HL-60/S4 (cell line): ENCODE results near the gene DCLK2.

ENCODE experiments used
- in situ Hi-C: fragments of 300-500 bp; cut with MboI; formaldehyde crosslinking; loops from 2 replicates; pipeline ENCODE4 v1.14.3; 2022; ENCODE audit warnings: low sequenced_read_pairs

Gene DCLK2

DNA sequence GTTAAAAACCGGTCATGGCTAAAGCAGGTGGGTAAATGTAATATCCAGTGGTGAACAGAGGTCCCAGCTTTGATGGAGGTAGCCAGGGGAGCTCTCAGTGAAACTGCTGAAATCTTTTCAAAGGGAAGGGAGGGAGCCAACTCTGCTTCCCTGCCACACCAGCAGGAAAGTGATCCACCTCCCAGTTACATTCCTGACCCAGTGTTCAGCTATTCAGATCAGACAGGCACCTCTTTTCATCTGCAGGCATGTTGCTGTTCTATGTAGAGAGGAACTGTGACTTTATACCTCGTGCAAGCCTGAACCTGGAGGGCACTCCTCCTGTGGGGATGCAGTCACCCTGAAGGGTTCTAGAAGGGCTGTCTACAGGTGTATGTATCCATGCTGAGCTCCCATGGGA, 37.6 kb downstream of the DCLK2 start:
- in situ Hi-C loops = no loop called here

DNA sequence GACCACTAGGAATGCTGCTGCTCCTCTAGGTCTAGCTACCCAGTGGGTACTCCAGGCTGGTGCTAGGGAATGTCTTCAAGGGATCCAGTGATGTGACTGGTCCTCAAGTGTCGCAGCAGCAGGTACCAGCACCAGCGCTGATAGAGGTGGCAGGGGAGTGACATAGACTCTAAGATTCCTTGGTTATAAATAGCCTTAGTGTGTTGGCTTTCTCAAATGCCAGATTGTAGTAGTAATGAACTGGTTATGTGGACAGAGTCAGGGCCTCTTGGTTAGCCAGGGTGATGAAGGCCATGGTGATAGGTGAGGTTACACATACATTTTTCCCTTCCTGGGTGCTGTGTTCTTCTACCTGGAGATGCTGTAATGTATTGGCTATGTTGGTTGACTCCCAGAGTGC, 38.3 kb downstream of the DCLK2 start:
- in situ Hi-C loops = no loop called here

DNA sequence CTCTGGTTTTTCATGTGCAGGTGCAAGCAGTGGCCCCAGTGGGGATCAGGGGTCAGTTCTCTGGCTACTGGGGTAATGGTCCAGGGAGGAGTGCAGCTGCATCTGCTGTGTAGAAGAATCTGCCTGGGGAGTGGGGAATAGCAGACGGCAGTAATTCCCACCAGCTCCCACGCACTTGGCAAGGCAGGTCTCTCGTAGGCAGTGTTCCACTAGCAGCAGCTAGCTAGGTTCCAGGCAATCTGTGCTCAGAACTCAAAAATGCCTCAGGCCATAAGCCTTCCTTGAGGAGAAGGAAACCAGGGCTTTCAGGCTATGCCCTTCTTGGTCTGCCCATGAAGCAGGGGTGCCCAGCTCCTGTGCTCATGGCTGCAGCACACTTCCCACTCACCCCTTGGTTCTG, 38.8 kb downstream of the DCLK2 start:
- in situ Hi-C loops = no loop called here

DNA sequence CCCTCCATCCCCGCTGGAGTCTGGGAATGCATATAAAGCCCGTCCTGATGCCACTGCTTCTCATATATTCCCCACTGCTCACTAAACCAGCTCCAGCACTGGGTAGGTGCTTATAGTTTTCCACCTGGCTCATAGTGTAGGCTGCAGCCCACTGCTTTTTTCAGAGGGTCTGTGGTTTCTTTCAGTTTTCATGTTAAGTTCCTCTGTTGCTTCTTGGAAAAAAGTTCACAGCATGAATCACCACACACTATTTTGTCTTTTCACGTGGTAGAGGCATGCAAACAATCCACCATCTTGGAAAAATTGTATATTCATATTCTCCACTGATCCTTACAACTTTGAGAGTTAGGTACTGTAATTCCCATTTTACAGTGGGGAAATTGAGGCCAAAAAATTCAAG, 39.4 kb downstream of the DCLK2 start:
- in situ Hi-C loops = no loop called here

DNA sequence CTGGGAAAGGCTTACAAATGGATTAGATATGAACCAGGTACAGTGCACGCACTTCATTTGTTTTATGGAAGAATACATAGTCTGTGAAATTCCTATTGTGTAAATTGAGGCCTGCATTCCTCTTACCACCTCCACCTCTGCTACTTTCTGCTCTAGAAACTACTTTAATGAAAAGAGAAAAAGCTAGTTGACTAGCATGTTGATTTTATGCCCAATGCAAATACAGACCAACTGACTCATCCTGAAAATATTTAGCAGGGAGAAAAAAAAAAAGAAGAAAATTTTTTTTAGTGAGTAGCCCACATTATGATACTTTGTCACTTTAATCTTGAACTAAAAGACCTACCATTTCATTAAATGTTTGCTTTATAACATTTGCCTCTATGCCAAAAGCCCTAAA, 41.2 kb downstream of the DCLK2 start:
- in situ Hi-C loops = no loop called here

DNA sequence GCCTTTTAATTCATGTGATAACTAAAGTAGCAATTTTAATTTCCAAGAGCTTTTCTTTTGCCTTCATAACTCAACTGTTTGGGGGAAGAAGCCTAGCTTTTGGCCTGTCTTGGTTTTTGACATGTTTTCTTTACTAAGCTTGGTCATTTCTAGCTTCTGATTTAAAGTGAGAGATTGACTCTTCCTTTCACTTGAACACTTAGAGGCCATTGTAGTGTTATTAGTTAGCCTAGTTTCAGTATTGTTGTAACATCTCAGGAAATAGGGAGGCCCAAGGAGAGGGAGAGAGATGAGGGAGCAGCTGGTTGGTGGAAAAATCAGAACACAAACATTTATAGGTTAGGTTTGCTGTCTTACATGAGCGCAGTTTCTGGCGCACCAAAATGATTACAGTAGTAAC, 44.8 kb downstream of the DCLK2 start:
- in situ Hi-C loops = no loop called here

DNA sequence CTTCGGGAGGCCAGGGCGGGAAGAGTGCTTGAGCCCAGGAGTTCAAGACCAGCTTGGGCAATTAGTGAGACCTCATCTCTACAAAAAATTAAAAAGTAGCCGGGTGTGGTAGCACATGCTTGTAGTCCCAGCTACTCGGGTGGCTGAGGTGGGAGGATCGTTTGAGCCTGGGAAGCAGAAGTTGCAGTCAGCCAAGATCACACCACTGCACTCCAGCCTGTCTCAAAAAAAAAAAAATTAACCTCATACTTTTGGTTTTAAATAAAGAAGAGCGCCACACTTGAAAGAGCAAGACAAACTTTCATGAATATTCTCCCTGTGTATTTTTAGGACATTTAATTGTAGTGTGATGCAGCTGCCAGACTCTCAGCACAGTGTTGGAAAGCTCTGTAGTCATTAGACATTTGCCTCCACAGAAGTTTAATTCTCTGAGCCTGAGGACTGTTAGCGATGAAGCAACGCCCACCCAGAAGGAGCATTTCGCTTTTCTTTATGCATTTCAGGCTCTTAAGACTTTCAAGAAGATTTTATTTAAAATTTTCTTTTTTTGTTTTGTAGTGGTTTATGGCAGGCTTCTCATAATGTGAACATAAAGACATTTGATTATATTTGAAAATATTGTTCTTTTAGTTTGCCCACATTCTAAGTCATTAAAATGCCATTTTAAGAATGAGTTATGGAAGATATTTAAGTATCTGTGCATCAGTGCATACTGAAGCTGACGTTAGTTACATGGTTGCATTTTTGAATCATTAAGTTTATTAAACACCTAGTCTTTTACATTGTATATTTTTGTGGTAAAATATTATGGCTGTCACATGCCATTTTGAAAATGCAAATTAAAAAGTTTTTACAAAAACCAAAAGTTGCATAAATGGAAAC, 45.8 kb downstream of the DCLK2 start:
- in situ Hi-C loops = no loop called here

DNA sequence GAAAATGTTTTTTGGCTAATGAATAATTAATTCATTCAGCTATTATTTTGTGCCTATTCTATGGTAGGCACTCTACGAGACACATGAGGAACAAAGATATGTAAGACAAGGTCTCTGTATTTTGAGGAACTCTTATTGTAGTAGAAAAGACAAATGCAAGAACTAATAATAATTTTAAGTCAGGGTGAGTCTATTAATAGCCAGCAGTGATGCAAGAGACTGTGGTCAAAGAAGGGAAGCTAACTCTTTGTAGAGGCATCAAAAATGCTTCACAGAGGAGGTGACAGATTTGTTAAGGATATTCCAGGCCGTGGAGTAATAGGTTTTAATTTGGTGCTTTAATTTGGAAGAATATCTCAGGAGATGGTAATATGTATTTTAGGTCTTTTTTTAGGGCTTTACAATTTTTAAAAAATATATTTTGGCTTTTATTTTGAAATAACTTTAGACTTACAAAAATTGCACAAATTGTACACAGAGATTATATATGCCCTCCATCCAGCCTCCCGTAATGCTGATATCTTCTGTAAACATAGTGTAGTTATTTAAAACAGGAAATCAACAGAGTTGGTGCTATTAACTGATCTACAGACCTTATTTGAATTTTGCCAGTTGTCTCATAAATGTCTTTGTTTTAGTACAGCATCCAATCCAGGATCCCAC, 48.1 kb downstream of the DCLK2 start:
- in situ Hi-C loops = no loop called here

DNA sequence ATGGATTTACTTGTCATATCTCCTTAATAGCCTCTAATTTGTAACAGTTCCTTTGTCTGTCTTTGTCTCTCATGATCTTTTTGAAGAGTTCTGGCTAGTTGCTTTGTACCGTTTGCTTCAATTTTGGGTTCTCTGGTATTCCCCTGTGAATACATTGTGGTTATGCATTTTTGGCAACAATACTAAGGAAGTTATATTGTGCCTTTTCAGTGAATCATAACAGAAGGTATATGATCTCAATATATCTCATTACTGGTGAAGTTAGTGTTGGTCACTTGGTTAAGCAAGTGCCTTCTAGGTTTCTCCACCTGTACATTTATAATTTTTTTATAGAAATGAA, 48.6 kb downstream of the DCLK2 start:
- in situ Hi-C loops = no loop called here

DNA sequence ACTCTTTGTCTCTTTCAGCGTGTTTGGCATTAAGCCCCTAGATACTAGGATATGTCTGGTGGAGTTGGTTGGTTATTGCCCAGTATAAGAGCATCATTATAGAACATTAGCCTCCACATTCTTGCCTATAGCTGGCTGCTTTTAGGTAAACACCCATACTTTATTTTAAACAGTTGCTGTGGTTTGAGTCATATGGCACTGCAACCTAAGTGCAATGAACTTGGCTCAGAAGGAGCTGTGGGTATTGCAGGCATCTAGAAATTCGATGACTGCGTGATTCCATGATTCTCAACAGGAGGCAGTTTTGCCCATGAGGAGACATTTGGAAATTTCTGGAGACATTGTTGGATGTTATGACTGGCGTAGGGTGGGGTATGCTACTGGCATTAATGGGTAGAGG, 49.5 kb downstream of the DCLK2 start:
- in situ Hi-C loops = no loop called here

DNA sequence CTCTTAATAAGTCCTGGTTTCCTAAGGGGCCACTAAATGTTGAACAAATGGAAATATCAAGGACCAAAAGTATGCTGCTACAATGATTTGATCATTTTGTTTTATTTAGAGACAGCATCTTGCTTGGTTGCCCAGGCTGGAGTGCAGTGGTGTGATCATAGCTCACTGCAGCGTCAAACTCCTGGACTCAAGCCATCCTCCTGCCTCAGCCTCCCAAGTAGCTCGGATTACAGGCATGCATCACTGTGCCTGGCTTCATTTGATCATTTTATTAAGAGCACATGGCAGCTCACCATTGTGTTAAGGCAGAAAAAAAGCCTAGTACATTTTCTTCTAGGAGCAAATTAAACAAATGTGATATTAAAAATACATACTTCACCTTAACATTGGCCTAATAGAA, 52.7 kb downstream of the DCLK2 start:
- in situ Hi-C loops = no loop called here

DNA sequence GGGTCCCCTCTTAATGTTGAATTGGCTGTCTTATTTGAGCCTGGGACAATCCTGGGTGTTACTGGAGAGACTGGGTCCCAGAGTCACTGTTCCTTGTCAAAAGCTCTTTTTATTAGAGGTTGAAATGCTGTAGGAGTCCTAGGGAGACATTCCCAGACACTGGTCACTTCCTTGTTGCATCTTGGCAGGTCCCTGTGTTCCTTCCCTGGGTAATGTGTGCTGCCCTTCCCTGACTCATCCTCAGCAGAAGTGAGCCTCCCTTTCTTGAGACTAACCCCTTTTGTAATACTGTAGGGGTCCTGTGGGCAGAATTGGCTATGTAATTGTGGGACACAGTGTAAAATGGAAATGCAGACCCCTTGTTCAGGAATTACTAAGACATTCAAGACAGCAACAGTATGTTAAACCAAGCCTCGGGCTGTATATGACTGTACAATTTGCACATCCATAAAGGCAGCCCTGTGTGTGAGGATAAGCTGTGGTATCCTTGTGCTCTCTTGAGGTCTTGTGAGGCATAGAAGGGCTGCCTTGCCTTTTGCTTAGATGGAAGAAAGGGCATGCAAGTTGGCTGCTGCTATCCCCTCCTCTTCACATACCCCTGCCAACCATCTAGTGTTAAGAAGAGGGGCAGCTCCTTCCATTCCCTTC, 53.5 kb downstream of the DCLK2 start:
- in situ Hi-C loops = no loop called here

DNA sequence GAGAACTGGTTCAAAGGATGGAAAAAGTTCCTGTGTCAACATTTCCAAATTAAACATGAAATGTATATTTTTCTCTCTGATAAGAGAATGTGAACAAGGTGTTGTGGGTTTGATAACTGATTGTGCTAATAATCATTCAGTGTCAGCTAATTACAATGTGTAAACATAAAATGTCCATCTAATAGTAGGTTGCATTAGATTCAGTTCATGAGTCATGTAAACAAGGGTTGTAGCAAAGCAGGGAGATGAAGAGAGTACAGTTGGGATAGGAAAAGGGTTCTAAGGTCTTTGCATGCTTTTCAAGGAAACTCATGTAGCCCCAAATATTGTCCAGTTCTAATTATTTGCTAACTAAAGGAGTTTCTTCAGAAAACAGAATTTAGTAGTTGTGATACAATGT, 55.4 kb downstream of the DCLK2 start:
- in situ Hi-C loops = no loop called here

DNA sequence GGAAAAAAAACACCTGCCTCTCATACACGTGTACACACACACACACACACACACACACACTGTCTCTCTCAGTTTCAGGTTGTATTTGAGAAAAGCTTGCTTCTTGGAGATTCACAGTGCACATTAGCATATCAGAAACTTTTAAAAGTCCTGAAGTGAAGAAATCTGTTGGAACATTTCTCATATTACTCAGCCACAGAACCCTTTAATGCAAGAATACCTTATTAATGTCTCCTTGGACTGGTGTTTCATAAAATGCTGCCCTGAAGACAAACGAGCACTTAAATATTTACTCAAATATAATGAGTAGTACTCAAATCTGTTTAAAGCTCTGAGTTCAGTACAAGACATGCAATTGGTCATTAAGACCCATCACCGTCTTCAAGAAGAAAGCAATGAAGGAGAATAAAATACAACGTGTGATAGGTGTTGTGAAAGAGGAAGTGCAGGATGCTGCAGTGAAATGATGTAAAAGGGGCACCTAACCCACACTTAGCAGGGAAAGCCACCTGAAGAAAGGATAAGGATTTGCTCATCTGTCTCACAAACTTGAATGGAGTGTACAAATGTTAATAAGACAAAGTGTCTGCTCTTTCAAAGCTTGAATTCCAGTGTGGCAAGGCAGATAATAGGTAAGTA, 57.0 kb downstream of the DCLK2 start:
- in situ Hi-C loops = no loop called here

DNA sequence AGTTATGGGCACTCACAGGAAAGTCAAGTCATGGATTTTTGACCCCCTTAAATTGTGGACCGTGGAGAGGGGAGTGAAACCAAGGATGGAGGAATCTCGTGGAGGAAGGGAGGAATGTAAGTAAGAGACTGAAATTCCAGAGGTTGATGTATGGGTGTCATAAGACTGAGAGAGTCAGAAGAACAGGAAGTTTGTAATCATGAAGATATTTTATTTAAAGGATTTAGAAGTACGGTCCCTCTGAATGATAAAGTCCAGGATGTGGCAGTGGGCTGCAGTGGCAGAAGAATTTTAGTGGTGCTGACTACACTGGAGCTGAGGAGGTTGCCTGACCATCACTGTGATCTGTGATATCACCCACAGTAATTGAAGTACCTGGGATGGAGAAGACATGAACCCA, 57.8 kb downstream of the DCLK2 start:
- in situ Hi-C loops = no loop called here

DNA sequence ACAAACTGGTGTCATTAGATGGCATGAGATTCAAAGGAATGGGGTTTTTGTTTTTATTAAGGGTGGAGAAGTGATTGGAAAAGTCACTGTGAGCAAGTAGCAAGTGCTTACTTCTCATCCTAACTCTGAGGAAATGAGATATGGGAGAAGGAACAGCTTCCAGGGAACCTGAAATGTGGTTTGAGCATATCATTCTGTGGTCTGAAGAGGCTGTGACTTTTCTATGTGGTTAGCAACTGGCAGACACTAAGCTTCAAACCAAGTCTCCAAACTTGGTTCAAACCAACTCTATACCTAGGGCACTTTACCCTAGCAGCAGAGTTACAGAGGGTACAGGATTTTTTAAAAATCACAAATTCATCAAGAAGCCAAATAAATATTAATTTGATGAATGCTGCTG, 58.2 kb downstream of the DCLK2 start:
- in situ Hi-C loops = no loop called here

DNA sequence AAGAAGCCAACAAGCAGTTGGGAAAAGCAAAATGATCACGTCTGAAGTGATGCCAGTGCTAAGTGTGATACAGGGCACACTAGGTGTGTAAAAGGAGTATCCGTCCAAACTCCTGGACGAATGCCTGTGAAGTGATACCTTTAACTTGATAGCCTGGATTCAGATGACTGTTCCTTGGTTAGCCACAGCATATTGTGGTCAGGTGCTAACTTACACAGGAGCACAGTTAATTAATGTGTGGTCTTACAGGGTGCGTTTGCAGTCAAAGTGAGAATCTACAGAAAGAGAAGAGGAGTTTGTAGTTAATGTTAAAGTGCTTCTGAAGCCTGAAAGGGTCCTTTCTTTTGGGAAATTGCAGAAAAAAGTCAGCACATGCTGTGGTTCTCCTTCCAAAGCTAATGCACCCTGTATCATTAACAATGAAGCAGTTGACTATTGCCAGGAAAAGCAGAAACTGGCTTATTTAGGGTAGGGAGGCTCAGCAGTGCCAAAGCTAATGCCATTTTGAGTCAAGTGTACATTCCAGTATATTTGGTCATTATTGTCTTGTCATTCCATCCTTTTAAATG, 61.1 kb downstream of the DCLK2 start:
- in situ Hi-C loops = no loop called here

DNA sequence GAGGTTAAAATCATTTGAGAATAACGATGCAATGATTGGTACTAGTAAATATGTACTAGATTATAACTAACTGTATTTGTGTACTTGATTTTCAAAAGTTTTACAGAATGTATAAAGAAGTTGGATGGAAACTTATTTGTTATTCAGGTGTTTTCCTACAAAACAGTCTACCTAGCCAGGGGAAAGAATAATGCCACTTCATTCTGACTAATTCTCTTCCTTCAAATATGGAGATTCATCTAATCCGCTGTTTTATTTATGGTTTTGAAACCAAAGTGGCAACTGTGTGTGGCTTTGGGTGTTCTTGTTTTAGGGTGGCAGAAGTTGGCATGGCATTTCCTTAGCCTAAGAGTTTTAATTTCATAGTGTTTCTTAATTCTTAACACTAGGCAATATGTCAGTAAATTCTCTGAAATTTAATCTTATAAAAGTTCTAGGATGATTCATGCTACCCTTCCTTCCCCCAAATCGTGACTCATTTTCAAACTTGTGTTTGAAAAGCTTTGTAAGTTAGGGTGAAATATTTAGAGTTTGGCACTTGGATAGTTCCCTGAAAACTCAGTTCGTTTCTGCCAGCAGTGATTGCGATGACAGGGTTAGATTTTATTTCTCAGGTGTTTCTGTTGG, 62.6 kb downstream of the DCLK2 start:
- in situ Hi-C loops = no loop called here

DNA sequence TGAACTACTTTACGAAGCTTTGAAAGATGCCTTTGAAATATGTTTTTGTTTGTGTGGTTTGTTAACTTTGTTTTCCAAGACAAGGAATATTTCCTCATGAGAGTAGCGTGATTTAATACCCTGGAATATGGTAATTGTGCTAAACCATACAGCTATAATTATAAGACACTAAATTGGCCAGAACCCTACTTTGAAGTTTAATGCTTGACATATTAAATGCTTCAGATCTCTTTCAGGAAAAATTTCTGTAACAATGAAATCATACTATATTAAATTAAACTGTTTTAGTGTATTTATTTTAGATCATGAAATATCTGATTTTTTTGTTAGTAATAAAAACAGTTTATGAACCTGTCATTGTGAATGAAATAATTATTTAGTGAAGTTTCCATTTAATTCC, 63.5 kb downstream of the DCLK2 start:
- in situ Hi-C loops = no loop called here

DNA sequence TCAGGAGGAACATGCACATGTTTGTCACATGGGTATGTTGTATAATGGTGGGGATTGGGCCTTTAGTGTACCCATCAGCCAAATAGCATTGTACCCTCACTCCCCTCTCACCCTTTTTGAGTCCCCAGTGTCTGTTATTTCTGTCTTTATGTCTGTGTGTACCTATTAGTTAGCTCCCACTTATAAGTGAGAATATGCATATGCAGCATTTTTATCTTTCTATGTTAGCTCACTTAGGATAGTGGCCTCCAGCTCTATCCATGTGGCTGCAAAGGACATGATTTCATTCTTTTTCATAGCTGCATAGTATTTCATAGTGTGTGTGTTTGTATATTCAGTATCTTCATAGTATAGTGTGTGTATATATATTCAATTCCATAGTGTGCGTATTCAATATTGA, 64.6 kb downstream of the DCLK2 start:
- in situ Hi-C loops = no loop called here
